IPS-18a (cell line): ENCODE data around the gene CHIC2.

Experiments used
- H3K27ac ChIP-seq: one replicate; pipeline ENCODE4 v1.5.1; 2013; ENCODE audit warnings: low read length
- H3K27me3 ChIP-seq: one replicate; pipeline ENCODE4 v1.6.1; 2013; ENCODE audit warnings: mild to moderate bottlenecking, low read length; ENCODE audit not compliant: control insufficient read depth, insufficient read depth
- H3K36me3 ChIP-seq: one replicate; pipeline ENCODE4 v1.6.1; 2013; ENCODE audit warnings: low read depth, low read length; ENCODE audit not compliant: control insufficient read depth
- H3K4me1 ChIP-seq: one replicate; pipeline ENCODE4 v1.6.1; 2013; ENCODE audit warnings: low read depth, low read length; ENCODE audit not compliant: control insufficient read depth
- H3K4me3 ChIP-seq: one replicate; pipeline ENCODE4 v1.5.1; 2013; ENCODE audit warnings: low read length
- H3K9ac ChIP-seq: one replicate; pipeline ENCODE4 v1.6.1; 2013; ENCODE audit warnings: mild to moderate bottlenecking, low read length, moderate library complexity
- H3K9me3 ChIP-seq: one replicate; pipeline ENCODE4 v1.6.1; 2013; ENCODE audit warnings: low read depth, low read length; ENCODE audit not compliant: control insufficient read depth

The CHIC2 gene

DNA sequence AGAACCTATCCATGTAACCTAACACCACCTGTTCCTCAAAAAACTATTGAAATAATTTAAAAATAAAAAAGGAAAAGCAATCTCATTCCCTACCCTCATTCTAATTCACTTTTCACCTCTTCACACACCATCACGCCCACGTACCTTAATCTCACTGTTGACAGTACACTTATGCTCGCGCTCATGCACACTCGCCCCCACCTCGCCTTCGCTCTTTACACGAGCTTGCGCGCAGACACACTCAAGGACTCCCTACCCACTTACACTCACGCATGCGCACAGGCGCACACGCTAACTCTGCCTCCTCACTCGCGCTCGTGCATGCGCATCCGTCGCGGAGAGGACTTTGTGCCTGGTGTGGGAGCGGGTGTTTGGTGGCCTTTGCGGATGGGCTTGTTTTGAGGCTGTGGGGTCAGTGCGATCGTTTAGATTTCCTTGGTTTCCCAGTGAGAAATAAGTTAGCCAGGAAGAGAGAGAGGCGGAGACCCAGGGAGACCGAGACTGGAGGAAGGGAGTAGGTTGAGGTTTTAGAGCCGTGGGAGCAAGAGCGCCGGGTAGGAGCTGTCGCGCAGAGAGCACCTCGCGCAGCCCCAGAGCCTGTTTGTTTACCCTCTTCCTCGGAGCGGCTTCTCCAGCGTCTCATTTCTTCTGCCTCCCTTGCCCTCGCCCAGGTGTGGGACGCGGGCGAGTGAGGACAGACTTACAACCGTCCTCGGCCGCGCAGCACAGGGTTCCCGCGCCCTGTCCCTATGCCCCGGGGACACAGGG, 27.4 kb upstream of the CHIC2 start:
- no peaks in the 10 kb centered on the region for H3K9me3 ChIP-seq
- H3K9ac ChIP-seq, result no peak overlapping the region
- peaks cover 46% of the 10 kb centered on the region for H3K4me1 ChIP-seq
- peaks cover 89% of the 10 kb centered on the region for H3K27me3 ChIP-seq
- peak overlapping the region; percentile 64 for H3K4me3 ChIP-seq
- H3K36me3 ChIP-seq, result no peaks in the 10 kb centered on the region
- H3K27ac ChIP-seq, result no peak overlapping the region

DNA sequence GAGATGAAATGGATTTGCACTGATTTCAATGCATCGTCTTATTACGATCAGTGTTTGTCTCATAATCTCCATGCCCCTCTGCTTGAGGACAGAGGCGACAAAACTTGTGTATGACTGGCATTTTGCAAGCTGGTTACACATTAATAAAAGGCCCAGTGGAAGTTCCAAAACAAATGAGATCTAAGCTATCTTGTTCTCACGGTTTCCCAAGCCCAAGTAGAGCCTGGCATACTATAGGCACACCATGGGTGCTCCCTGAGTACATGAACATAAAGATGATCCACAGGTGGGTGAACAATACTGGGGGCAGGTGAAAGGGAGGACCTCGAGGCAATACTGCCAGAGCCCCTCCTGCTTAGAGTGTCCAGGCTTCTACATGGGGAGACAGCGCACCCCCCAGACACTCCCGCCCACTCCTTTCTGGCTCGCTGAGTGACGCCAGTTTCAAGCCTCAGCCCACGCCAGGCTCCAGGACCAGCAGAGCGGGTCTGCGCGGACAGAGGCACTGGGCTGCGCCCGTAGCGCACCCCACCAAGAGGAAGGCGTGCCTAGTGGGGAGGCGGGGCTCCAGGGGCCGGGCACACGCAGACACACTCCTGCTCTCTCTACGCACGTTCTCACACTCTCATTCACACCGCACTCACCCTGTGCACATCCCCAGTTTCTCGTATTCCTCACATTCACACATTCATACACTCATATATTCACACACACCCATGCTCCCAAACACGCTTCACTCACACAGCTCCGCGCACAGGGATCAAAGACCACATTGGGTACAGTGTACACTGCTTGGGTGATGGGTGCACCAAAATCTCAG, 26.6 kb upstream of the CHIC2 start:
- Histone ChIP-seq H3K9me3 (no peaks in the 10 kb centered on the region), H3K4me3 (peak overlapping the region; percentile 64), H3K27ac (no peak overlapping the region), H3K27me3 (peaks cover 85% of the 10 kb centered on the region), H3K36me3 (no peaks in the 10 kb centered on the region), H3K9ac (no peak overlapping the region), H3K4me1 (peaks cover 38% of the 10 kb centered on the region)

DNA sequence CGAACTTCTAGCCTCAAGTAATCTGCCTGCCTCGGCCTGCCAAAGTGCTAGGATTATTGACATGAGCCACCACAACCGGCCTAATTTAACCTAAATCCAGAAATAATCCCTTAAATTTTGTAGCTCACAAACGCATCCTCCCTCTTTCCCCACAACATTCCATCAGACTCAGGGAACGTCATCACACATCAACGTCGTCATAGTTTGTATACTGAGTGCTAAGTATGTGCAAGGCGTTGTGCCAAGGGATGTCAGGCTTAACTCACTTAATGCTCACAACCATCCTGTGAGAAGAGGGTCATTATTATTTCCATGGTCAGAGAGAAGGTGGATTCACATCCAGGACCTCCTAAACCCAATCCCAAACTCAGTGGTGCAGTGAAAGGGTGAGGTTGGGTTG, 26.0 kb upstream of the CHIC2 start:
- Histone ChIP-seq H3K36me3 (no peaks in the 10 kb centered on the region), H3K4me3 (no peak overlapping the region), H3K9ac (no peak overlapping the region), H3K27me3 (peaks cover 79% of the 10 kb centered on the region), H3K4me1 (peaks cover 34% of the 10 kb centered on the region), H3K9me3 (no peaks in the 10 kb centered on the region), H3K27ac (no peak overlapping the region)

DNA sequence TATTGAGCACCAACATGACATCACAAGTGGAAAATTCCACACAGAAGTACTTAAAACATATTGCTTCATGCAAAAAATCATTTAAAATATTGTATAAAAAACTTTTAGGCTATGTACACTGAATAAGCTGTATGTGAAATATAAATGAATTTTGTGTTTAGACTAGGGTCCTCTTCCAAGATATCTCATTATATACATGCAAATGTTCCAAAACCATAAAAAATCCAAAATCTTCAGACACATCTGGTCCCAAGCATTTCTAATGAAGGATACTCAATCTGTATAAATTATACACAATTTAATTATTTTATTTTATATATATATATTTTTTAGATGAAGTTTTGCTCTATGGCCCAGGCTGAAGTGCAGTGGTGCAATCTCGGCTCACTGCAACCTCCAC, 25.5 kb upstream of the CHIC2 start:
- Histone ChIP-seq H3K27me3 (peaks cover 74% of the 10 kb centered on the region), H3K9me3 (no peaks in the 10 kb centered on the region), H3K4me1 (peaks cover 28% of the 10 kb centered on the region), H3K9ac (no peak overlapping the region), H3K27ac (no peak overlapping the region), H3K36me3 (no peaks in the 10 kb centered on the region), H3K4me3 (no peak overlapping the region)

DNA sequence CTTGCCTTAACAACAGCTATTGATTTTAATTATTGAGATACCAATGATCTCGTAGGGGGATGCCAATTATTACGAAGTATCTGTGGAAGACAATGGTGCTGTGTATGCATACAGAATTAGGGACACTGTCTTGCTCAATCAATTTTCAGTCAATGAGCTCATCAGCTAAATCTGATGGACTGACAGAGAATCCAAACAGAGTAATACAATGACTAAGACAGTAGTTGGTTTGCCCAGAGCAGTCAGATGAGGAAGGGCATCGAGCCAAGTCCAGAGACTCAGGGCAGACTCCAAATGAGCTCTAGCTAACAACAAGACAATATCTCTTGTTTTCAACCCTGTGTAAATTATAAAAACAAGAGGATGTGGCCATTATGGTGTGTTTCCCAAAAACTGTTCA, 20.9 kb upstream of the CHIC2 start:
- Histone ChIP-seq H3K27me3 (peaks cover 28% of the 10 kb centered on the region), H3K9ac (no peak overlapping the region), H3K36me3 (no peaks in the 10 kb centered on the region), H3K27ac (no peak overlapping the region), H3K9me3 (no peaks in the 10 kb centered on the region), H3K4me3 (no peak overlapping the region), H3K4me1 (no peaks in the 10 kb centered on the region)

DNA sequence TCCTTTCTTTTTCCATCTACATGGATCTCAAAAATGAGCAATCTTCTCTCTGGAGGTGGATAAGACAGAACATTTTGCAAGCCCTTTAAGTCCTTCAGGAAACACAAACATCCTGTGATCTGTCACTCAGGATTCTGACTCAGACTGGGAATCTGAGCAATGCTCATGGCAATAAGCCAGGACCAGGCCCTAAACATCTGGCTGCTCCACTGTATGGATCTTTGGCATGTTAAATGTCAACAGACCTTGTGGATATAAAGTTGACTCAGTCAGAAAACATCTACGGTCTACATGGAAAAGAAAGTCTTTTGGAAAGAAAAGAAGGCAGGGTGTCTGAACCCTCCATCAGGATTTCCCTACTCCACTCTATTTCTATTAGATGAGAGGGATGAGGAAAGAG, 17.8 kb upstream of the CHIC2 start:
- H3K27me3 ChIP-seq, result peaks cover 4% of the 10 kb centered on the region
- H3K36me3 ChIP-seq, result no peaks in the 10 kb centered on the region
- H3K9me3 ChIP-seq, result no peaks in the 10 kb centered on the region
- no peak overlapping the region for H3K4me3 ChIP-seq
- no peak overlapping the region for H3K27ac ChIP-seq
- H3K4me1 ChIP-seq, result no peaks in the 10 kb centered on the region
- no peak overlapping the region for H3K9ac ChIP-seq

DNA sequence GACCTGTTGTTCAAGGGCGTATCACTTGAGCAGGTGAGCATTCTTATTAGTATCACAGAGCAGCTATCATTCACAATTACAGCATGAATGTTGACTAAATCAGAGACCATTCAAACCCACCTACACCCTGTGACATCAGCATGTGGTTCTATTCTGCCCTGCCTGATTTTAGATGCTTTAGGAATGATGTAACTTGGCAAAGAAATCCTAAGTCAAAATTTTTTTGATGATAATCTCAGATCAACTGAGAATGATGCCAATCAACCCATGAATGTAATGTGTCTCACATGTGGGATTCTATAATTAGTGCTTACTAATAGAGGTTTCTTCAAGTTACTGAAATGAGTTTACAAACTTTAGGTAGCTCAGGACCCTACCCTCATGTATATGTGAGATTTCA, 13.4 kb upstream of the CHIC2 start:
- H3K4me1 ChIP-seq, result no peaks in the 10 kb centered on the region
- H3K27ac ChIP-seq, result no peak overlapping the region
- H3K36me3 ChIP-seq, result no peaks in the 10 kb centered on the region
- H3K27me3 ChIP-seq, result no peaks in the 10 kb centered on the region
- no peaks in the 10 kb centered on the region for H3K9me3 ChIP-seq
- H3K9ac ChIP-seq, result no peak overlapping the region
- H3K4me3 ChIP-seq, result no peak overlapping the region

DNA sequence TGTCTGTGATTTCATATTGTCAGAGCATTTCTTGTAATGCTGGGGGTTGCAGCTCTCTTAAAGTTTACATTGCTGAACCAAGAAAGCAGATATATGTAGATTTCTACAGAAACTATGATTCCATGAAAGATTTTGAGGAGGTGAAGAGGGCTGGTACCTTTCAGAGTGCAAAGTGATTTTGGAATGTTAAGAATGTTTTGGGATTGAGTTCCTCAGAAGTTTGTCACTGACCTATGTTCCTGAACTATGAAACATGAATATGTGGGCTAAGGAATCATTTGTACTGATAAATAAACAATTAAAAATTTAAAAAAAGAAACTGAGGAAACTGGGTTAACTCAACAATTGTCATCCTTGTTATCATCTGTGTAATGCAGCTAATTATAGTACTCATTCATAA, 12.3 kb upstream of the CHIC2 start:
- Histone ChIP-seq H3K27me3 (no peaks in the 10 kb centered on the region), H3K27ac (no peak overlapping the region), H3K9me3 (no peaks in the 10 kb centered on the region), H3K4me3 (no peak overlapping the region), H3K36me3 (no peaks in the 10 kb centered on the region), H3K9ac (no peak overlapping the region), H3K4me1 (no peaks in the 10 kb centered on the region)

DNA sequence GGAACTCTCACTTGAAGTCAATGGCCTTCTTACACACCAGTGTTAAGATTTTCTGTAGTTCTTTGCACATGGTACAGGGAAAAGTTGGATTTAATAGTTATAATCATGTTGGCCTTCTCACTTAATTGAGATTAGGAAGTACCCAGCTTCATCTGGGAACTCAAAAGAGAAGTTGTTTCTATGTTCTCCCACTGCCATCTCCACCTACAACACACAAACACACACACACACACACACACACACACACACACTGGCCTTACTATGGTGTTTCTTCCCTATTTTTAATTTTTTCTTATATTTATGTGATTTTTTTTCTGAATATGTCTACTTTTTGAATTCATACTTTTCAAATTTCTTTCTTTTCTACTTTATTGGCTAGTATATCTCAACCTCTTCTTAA, 10.0 kb upstream of the CHIC2 start:
- H3K9me3 ChIP-seq, result no peaks in the 10 kb centered on the region
- H3K27ac ChIP-seq, result no peak overlapping the region
- H3K4me3 ChIP-seq, result no peak overlapping the region
- no peak overlapping the region for H3K9ac ChIP-seq
- no peaks in the 10 kb centered on the region for H3K27me3 ChIP-seq
- no peaks in the 10 kb centered on the region for H3K4me1 ChIP-seq
- H3K36me3 ChIP-seq, result no peaks in the 10 kb centered on the region

DNA sequence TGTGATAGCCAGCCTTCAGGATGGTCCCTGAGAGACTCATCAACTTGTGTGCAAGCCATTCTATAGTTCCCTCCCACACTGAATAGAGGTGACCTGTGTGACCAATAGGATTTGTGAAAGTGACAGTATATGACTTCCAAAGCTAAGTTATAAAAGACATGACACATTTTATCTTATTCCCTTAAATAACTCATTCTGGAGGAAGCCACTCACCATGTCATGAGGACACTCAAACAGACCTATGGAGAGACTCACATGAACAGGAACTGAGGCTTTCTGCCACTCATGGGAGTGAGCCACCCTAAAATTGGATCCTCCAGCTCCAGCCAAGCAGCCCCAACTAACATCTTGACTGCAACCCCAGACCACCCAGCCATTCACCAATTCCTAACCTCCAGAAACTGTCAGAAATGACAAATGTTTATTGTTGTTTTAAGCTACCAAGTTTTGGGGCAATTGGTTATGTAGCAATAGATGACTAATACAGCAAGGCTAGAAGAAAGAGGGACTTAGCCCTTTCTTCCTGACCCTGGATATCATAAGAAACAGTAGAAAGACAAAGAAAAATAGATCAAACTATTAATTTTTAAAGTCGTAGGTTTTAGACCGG, 9.0 kb upstream of the CHIC2 start:
- Histone ChIP-seq H3K27me3 (no peaks in the 10 kb centered on the region), H3K9me3 (no peaks in the 10 kb centered on the region), H3K9ac (no peak overlapping the region), H3K4me3 (no peak overlapping the region), H3K4me1 (no peaks in the 10 kb centered on the region), H3K36me3 (no peaks in the 10 kb centered on the region), H3K27ac (no peak overlapping the region)

DNA sequence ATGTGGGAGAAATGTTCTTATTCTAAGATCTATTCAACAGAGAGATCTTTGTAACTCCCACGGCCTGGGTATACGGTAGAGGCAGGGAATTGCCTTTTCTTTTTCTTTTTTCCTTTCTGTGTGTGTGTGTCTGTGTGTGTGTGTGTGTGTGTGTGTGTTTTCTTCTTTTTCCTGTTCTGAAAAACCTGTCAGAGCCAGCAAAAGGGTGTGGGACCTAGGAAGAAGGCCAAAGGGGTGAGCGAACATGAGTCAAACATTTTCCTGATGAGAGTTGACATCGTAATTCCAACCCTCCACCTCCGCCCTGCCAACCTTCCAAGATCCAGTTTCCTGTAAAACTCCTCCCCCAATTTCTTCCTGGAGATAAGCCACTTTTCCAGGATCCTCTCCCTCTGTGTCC, 2.8 kb upstream of the CHIC2 start:
- Histone ChIP-seq H3K9me3 (no peaks in the 10 kb centered on the region), H3K4me1 (peaks cover 18% of the 10 kb centered on the region), H3K9ac (no peak overlapping the region), H3K27me3 (peaks cover 7% of the 10 kb centered on the region), H3K27ac (no peak overlapping the region), H3K4me3 (no peak overlapping the region), H3K36me3 (no peaks in the 10 kb centered on the region)
